ENCODE measurements around the gene LSM7. TPM values are rescaled to one million over a fixed set of nuclear protein-coding genes. Genes with fewer than 3 reads are reported as not detected.
A peak's percentile ranks its signal among the peaks of the same experiment; 100 is the strongest.

The LSM7 gene
- total and polyA plus RNA-seq, 2 experiments from 2014 or later, result 299 to 409 TPM

GRCh38 chr19:2315121-2315817 lies 13.1 kb downstream of the LSM7 start (continued):
- no peak for TF ChIP-seq ETS1 (IDR thresholded peaks at IDR 0.05)
- no peak for TF ChIP-seq REST (IDR thresholded peaks at IDR 0.05; ENCODE audit: unreplicated experiment)
- TF ChIP-seq CREB1 (CRISPR knock-in tag; IDR thresholded peaks at IDR 0.05; ENCODE audit: low read depth), result no peak

- H3K9me3 Mint-ChIP-seq, result peaks cover 6% of the 10 kb centered on the region; the same call in 1 of the 3 replicates
- H4K20me1 ChIP-seq (replicated peaks; ENCODE audit: insufficient read depth), result no peaks in the 10 kb centered on the region
- no peak overlapping the region for H3K27ac Mint-ChIP-seq
- no peaks in the 10 kb centered on the region for H3K4me1 ChIP-seq (ENCODE audit: insufficient read depth)
- H3K36me3 ChIP-seq (ENCODE audit: insufficient read depth), result no peaks in the 10 kb centered on the region
- no peaks in the 10 kb centered on the region for H3K9me2 ChIP-seq (ENCODE audit: insufficient read depth)
- no peak overlapping the region for H3K4me3 ChIP-seq
- H3F3A ChIP-seq (replicated peaks; ENCODE audit: low read depth), result no peaks in the 10 kb centered on the region
- H3K36me3 Mint-ChIP-seq (ENCODE audit: low read depth), result no peaks in the 10 kb centered on the region
- no peak overlapping the region for H3K27ac ChIP-seq (ENCODE audit: low read depth)
- H3K4me3 Mint-ChIP-seq, result no peak overlapping the region
- H3K79me2 ChIP-seq (replicated peaks; ENCODE audit: insufficient read depth), result no peaks in the 10 kb centered on the region
- H3K4me1 Mint-ChIP-seq, result peaks cover 3% of the 10 kb centered on the region; the same call in 2 of the 3 replicates
- TF ChIP-seq EZH2phosphoT487 (IDR thresholded peaks at IDR 0.05; ENCODE audit: unreplicated experiment) (no peak), CTCF (conservative IDR thresholded peaks at IDR 0.05; ENCODE audit: low read depth in 2 of 2) (0 out of 4 replicates have a peak, but pooled peaks of 1 of the 2 experiments have one; percentile 7)
- DNase-seq (ENCODE audit: low spot score) (peak; percentile 91), ATAC-seq (peak; percentile 55)
- peaks cover 18% of the 10 kb centered on the region for H3K27me3 ChIP-seq (ENCODE audit: insufficient read depth)
- H3K4me2 ChIP-seq, result peak overlapping the region; percentile 48; the same call in 1 of the 2 replicates
- no peak overlapping the region for H2AFZ ChIP-seq
- H3K27me3 Mint-ChIP-seq (ENCODE audit: insufficient read depth, low read depth, poor library complexity), result peaks cover 24% of the 10 kb centered on the region
Observed at GRCh38 chr19:2312820-2313501, 15.4 kb downstream of the LSM7 start.

Data from GM23338 (cell line).